ENCODE data around the gene PDPR.
"Not testable (repeated sequence)": the region's sequence is repeated elsewhere in the genome, so short reads cannot be mapped to it uniquely, and the experiment has no call there.

The PDPR gene

GRCh38 chr16:70128844-70129243, 14.7 kb downstream of the PDPR start:
- FAIRE-seq = not testable (repeated sequence)

DNA sequence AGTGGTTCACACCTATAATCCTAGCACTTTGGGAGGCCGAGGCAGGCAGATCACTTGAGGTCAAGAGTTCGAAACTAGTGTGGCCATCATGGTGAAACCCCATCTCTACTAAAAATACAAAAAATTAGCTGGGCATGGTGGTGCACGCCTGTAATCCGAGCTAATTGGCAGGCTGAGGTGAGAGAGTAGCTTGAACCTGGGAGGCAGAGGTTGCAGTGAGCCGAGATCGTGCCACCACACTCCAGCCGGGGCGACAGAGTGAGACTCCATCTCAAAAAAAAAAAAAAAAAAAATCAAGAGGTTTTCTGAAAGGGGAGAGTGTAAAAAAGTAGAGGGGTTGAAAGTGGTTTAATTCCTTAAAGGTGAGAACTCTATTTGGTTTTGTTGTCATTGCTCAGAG, 21.7 kb downstream of the PDPR start:
- not testable (repeated sequence) for FAIRE-seq

GRCh38 chr16:70136595-70136994, 22.5 kb downstream of the PDPR start:
- FAIRE-seq = not testable (repeated sequence)

DNA sequence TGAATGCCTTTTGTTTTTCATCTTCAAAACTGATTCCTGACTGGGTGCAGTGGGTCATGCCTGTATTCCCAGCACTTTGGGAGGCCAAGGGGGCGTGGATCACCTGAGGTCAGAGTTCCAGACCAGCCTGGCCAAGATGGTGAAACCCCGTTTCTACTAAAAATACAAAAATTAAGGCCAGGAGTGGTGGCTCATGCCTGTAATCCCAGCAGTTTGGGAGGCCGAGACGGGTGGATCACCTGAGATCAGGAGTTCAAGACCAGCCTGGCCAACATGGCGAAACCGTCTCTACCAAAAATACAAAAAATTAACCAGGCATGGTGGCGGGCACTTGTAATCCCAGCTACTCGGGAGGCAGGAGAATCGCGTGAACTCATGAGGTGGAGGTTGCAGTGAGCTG, 28.6 kb downstream of the PDPR start:
- FAIRE-seq = not testable (repeated sequence)

DNA sequence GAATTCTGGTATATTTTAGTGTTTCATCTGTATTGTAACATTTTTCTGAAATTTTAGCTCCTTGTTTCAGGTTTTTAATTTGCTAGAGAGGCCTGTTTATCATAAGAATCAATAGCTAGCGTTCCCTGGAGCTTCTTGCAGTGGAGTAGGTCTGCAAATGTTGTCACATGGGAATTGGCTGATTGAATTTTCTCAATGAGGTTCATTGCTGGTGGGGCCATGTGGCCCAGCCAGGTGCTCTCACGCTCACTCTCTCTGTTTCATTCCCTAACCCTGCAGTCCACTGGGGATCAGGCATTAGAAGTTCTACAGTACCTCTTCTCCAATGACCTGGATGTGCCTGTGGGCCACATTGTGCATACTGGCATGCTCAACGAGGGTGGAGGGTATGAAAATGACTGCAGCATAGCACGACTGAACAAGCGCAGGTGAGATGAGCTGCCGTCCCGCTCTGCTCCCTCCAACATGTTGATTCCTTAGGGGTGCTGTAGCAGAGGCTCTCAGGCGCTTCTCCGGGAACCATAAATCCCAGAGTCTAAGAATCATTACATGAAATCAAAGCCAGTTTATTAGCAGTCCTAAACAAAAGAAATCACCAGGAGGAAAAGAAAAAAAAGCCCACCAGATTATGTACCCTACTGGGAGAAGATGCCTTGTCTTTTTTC, 29.2 kb downstream of the PDPR start:
- FAIRE-seq = not testable (repeated sequence)

- FAIRE-seq = not testable (repeated sequence)
Measured at GRCh38 chr16:70147853-70148252, 33.7 kb downstream of the PDPR start.

GRCh38 chr16:70148453-70148852, 34.3 kb downstream of the PDPR start:
- not testable (repeated sequence) for FAIRE-seq

GRCh38 chr16:70149296-70149695, 35.2 kb downstream of the PDPR start:
- FAIRE-seq = not testable (repeated sequence)

DNA sequence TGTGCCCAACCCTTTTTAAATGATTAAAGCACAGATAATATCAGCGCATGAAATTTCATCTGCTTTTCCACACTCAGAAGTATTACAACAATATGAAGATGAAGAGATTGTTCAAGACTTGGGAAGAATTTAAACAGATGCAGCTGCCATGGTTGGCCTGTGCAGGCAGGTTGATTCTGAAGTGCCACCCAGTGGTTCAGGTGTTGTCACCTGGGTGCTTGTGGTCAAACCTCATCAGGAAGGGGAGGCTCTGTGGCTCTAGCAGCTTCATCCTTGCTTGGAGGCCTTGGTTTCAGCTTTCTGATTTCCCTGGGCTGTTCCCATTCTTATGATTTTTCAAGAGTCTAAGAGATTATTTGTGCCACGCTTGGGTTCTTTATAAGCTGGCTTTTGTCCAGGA, 37.3 kb downstream of the PDPR start:
- no peak for FAIRE-seq

- no peak for FAIRE-seq
Measured at GRCh38 chr16:70151941-70152509, 37.9 kb downstream of the PDPR start.

GRCh38 chr16:70152578-70153302, 38.6 kb downstream of the PDPR start:
- FAIRE-seq = no peak

- FAIRE-seq = not testable (repeated sequence)
Measured at GRCh38 chr16:70154736-70155135, 40.6 kb downstream of the PDPR start.

GRCh38 chr16:70156207-70156978, 42.3 kb downstream of the PDPR start:
- no peak for FAIRE-seq

- no peak for FAIRE-seq
Measured at GRCh38 chr16:70157105-70157476, 43.0 kb downstream of the PDPR start.

DNA sequence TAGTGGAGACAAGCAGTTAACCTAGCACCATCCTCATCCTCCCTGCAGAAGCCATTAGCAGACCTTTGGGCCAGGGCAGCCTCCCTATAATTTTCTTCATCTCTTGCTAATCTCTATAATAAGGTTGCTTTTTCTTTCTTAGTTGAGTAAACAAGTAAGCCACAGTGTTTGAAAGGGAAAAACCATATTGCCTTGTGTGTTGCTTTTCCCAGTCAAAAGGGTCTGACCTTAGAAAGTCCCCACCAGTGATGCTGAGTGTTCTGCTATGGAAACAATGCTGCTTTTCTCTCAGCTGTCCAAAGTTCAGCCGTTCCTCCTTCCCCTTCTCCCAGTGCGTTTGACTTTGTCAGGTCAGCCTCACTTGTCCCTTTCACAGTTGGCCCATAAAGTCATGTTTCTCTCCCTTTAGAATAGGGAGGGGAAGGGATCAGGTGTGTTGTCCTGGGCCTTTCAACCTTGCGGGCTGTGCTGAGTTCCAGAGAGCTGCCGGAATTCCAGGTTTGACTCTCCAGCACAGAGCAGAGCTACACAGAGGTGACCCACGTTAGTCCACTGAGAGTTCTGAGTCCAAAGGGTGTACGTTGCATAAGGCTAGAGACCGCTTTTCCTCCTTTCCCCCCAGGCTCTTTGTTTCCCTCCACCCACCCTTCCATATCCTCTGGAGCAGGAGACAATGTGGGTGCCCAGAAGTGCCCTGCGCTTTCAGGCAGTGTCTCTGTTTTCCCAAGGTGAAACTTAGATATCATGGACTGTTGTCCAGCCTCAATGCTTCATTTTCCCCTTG, 43.5 kb downstream of the PDPR start:
- FAIRE-seq = no peak

DNA sequence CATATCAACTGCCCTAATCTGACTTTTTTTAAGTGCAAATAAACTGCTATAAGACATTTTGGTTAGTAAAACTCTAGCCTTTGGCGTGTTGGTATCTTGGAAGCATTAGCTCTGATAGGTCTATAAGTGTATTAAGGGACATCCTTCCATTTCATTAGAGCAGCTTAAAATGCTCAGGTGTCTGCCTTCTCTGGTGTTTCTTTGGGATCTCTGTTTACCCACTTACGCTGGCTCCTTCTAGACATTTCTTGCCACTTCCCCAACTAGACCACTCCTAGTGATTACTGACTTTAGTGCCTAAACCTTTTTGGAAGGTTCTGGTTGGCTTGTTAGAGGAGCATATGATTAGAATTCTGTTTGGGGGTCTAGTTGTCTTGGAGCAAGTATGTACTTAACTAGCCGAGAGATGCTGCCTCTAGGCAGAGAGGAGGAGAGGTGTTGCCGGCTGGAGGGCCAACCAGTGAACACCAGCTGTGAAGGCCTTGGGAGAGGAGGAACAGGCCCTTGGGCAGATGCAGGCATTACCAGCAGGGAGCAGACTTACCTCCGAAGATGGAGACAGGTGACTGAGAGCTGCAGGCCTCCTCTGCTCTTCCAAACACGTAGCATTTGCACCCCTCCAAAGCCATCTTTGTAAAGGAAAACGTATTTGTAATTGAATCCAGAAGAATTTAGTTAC, 44.3 kb downstream of the PDPR start:
- FAIRE-seq = no peak

GRCh38 chr16:70159355-70160348, 45.5 kb downstream of the PDPR start:
- no peak for FAIRE-seq

DNA sequence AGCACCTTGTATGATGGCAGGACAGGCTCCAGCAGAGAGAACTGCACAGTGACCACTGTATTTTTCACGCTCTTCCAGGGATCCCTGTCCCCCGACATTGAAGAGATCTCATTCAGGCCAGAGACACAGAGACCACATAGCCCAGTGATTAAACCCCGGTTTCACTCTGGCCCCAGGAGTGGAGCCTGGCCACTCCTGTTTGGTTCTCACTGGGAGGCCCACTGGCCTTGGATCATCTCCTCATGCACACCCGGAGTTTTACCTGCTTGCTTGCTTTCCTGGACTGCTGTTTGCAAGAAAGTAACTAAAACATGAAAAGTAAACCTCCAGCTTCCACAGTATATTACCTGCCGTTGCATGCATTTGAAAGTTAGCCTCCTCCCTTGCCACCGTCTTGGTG, 46.3 kb downstream of the PDPR start:
- FAIRE-seq = no peak

DNA sequence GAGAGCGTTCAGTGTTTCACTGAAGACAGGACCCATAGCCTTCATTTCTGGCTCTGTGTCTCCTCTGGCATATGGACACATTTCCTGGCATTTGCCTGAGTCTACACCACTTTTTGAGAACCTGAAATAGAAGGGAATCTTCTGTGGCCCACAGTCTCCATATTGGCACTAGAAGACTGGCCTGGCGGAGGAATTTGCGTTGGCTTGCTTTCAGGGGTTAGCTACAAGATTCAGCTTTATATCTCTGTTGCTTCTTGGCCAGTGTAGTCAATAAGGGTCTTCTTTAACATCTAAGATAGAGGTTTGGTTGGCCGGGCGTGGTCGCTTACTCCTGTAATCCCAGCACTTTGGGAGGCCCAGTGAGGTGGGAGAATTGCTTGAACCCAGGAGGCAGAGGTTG, 46.7 kb downstream of the PDPR start:
- FAIRE-seq = no peak

- no peak for FAIRE-seq
Measured at GRCh38 chr16:70161350-70161749, 47.2 kb downstream of the PDPR start.

DNA sequence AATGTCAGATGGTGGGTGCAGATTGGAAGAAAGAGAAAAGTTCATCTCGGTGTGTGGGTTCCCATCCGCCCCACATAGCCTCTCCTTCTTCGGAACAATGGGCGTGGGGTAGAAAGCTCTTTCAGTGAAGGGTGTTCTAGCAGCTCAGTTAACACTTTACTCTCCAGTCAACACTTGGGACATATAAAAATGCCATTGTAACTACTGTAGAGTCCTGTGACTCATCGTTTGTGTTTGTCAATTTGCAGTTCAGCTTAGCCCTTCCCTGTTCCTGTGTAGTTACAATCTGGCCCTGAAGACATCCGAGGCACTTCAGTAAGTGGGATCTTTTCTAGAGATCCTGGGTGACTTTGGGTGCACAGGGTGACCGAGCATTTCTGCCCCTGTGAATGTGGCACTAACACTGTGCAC, 47.9 kb downstream of the PDPR start:
- FAIRE-seq = no peak

Data from G401.6 (cell line).